Activated CD4-positive, alpha-beta T cell treated with anti-CD3 and anti-CD28 coated beads, Interleukin-2, amount 10 ng/mL, durations not matched to agents 24 days and 14 days (primary cell): ENCODE data around the gene NRXN3. TPM values are rescaled to one million over a fixed set of nuclear protein-coding genes. Genes with fewer than 3 reads are reported as not detected.

ENCODE experiments used
- DNase-seq: peaks from one replicate; pipeline ENCODE4 v3.0.0; 2022
- H3K27ac Mint-ChIP-seq: one replicate; pipeline ENCODE4 v1.8.0; 2022; ENCODE audit warnings: mild to moderate bottlenecking, mixed read lengths
- H3K27me3 Mint-ChIP-seq: one replicate; pipeline ENCODE4 v1.8.0; 2022; ENCODE audit warnings: mixed read lengths
- H3K36me3 Mint-ChIP-seq: one replicate; pipeline ENCODE4 v1.8.0; 2022; ENCODE audit warnings: low read depth, mild to moderate bottlenecking, mixed read lengths
- H3K4me1 Mint-ChIP-seq: one replicate; pipeline ENCODE4 v1.8.0; 2021; ENCODE audit warnings: mixed read lengths
- H3K4me3 Mint-ChIP-seq: one replicate; pipeline ENCODE4 v1.8.0; 2022; ENCODE audit warnings: mild to moderate bottlenecking, moderate library complexity, mixed read lengths
- H3K9me3 Mint-ChIP-seq: one replicate; pipeline ENCODE4 v1.8.0; 2021; ENCODE audit warnings: mixed read lengths
- intact Hi-C: fragments of 100-400 bp; cut with micrococcal nuclease; formaldehyde crosslinking; loops from one replicate; pipeline ENCODE4 v1.15.1; 2023
- total RNA-seq: library from RNA; stranded (reverse); gene quantifications from 2 replicates; pipeline ENCODE4 v1.2.3, GENCODE V29; 2022

NRXN3 gene
- total RNA-seq, 1 donor from 2014 or later: not detected

DNA sequence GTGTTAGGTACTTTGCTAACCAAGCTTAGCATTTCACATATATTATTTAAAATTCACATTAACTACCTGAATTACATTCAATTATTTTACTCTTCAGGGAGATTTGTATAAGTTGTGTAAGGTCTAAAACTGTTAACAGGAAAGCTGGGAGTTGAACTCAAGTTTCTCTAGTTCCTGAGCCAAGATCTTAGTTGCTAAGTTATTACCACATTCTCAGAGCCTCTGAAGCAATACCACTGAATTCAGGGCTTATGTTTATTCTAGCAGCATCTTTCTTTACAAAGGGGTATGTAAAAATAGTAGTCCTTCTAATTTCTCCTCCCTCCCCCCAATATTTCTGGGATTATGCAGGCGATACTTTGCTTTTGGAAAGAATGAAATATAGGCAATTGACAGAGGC lies 1254.3 kb downstream of the NRXN3 start:
- no peak overlapping the region for H3K27ac Mint-ChIP-seq
- no peak overlapping the region for H3K4me3 Mint-ChIP-seq
- DNase-seq: no peak
- H3K4me1 Mint-ChIP-seq: no peaks in the 10 kb centered on the region
- no peaks in the 10 kb centered on the region for H3K36me3 Mint-ChIP-seq
- no peaks in the 10 kb centered on the region for H3K27me3 Mint-ChIP-seq
- intact Hi-C loops: no loop called here
- no peaks in the 10 kb centered on the region for H3K9me3 Mint-ChIP-seq

DNA sequence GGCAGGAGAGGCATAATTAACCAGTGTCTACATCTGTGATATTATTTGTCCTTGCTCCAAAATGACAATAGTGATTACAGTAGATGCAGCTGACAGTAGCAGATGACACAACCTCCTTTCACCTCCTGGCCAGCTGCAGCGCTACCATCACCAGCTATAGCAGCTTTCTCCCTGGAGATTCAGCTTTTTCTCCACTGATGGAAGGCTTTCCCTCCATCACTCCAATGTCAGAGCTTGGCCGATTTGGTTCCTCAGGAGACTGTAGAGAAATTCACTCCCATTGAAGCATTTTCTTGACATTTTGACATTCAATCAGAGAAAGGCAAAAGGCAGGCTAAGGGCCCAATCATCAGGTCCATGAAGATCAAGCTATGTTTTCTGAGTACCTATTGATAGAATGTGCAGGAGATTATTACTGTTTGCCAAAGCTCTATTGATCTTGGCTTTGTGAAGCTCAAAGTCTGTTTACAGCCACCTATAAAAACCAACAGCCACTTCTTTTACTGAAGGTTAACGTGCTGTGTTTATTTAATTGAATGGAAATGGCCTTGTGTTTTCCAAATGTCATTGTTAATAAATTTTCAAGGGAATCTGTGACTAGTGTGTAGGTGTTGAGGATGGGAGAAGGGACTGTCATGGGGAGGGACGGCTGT lies 1256.1 kb downstream of the NRXN3 start:
- no peaks in the 10 kb centered on the region for H3K36me3 Mint-ChIP-seq
- no peak for DNase-seq
- no peaks in the 10 kb centered on the region for H3K9me3 Mint-ChIP-seq
- intact Hi-C loops: no loop called here
- no peak overlapping the region for H3K27ac Mint-ChIP-seq
- no peaks in the 10 kb centered on the region for H3K27me3 Mint-ChIP-seq
- no peaks in the 10 kb centered on the region for H3K4me1 Mint-ChIP-seq
- H3K4me3 Mint-ChIP-seq: no peak overlapping the region

DNA sequence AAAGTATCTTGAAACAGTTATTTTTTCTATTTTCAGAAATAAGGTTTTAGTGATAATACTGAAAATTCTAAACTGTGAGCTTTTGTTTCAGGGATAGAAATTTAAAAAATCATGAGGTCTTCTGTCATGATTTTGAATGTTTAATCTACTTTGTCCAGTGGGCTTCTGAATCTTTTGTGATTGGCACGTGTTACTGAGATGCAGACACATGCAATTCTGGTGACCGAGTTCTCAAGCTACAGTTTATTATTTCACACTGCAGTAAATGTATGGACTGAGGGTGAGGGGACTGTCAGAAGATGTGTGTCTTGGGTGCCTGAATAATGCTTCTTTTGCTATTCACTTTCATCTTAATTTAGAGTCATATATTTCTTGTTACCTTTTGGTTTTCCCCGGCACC lies 1262.5 kb downstream of the NRXN3 start:
- DNase-seq: no peak
- Mint-ChIP-seq H3K4me1 (no peaks in the 10 kb centered on the region), H3K36me3 (no peaks in the 10 kb centered on the region), H3K9me3 (no peaks in the 10 kb centered on the region), H3K4me3 (no peak overlapping the region), H3K27ac (no peak overlapping the region), H3K27me3 (no peaks in the 10 kb centered on the region)
- intact Hi-C loops: no loop called here

DNA sequence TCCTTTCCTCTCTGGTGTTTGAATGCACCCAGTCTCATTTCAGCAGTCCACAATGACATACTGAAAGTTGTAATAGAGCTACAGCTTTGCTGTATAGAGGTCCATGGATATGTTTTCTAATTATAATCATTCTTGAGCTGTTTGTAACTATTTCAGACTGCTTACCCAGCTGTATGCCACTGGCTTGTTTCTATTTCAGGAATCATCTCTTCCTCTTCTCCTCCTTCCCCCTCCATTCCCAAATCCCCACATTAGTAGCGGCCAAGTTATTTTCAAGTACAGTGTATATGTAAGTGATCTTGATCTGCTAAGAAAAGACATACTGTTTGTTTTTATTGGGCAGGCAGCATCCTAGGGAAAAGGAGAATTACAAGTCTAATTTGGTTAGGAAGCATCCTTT lies 1266.2 kb downstream of the NRXN3 start:
- H3K36me3 Mint-ChIP-seq: no peaks in the 10 kb centered on the region

DNA sequence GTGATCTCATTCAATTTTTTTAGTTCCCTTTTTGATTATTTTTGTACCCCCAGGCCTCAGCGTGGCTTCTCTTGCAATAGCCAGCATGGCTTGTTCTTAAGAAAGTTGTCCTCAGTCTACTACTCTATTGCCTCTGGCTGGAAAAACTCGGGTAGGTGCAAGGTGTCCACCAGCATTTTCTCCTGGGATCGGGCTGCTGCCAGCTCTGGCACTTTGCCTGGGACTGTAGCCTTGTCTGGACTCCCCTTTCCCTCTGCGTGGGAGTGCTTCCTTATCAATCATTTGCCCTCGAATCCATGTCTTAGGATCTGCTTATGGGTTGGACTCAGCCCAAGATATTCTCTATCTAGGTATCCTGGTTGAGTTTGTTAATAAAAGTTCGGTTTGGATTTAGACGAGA lies 1267.8 kb downstream of the NRXN3 start:
- DNase-seq: no peak
- H3K4me3 Mint-ChIP-seq: no peak overlapping the region
- H3K9me3 Mint-ChIP-seq: no peaks in the 10 kb centered on the region
- H3K4me1 Mint-ChIP-seq: no peaks in the 10 kb centered on the region
- H3K27ac Mint-ChIP-seq: no peak overlapping the region
- no peaks in the 10 kb centered on the region for H3K36me3 Mint-ChIP-seq
- intact Hi-C loops: no loop called here
- H3K27me3 Mint-ChIP-seq: no peaks in the 10 kb centered on the region

More for the DNA sequence above, 1266.2 kb downstream of the NRXN3 start:
- H3K27me3 Mint-ChIP-seq: no peaks in the 10 kb centered on the region
- DNase-seq: no peak
- H3K4me3 Mint-ChIP-seq: no peak overlapping the region
- H3K9me3 Mint-ChIP-seq: no peaks in the 10 kb centered on the region
- no peak overlapping the region for H3K27ac Mint-ChIP-seq
- H3K4me1 Mint-ChIP-seq: no peaks in the 10 kb centered on the region
- intact Hi-C loops: no loop called here

DNA sequence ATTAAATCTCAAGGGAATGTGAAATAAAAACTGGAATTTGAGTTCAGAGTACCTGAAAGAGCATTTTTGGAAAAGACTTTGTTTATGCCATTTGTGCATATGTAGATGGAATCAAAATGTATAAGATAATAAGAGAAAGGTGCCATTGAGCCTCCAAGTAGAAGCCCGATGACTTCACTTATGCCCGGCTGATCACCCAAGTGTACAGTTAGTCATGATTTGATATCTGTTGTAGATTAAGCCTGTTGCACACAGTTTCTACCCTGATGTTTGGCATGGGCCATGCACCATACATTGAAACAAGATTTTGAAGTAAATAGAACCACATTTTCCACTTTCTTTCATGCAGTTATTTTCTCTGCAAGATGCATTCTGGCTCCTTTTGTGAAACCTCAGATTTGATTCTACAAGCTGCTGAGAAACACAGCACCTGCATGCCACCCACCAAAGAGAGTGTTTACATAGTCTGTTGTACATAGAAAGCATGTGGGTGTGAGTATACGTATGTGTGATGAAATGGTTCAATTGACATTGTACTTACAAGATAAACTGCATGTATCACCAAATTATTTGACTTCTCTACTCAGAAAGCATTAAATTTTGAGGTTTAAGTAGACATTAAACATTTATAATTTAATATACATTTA lies 1268.6 kb downstream of the NRXN3 start:
- no peaks in the 10 kb centered on the region for H3K27me3 Mint-ChIP-seq
- no peak for DNase-seq
- H3K27ac Mint-ChIP-seq: no peak overlapping the region
- no peaks in the 10 kb centered on the region for H3K4me1 Mint-ChIP-seq
- intact Hi-C loops: no loop called here
- H3K4me3 Mint-ChIP-seq: no peak overlapping the region
- H3K9me3 Mint-ChIP-seq: no peaks in the 10 kb centered on the region
- no peaks in the 10 kb centered on the region for H3K36me3 Mint-ChIP-seq

DNA sequence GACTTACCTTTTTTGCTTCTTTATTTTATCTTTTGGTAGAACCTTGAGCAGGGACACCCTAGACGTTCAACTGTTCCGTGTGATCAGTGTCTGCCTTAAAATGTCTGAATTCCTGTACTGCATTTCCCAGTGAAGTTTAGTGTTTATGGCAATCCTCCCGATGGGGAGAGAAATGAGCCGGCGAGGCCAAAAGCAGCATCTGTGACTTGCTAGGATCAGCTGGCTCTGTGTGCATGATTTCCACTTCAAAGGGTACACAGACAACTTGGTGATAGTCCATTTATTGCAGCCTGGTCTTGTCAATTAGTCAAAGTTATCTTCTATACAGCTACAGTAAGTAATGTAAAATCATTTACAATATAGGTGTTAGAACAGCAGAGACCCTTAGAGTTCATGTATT lies 1272.6 kb downstream of the NRXN3 start:
- intact Hi-C loops: no loop called here
- Mint-ChIP-seq H3K27ac (no peak overlapping the region), H3K27me3 (no peaks in the 10 kb centered on the region), H3K36me3 (no peaks in the 10 kb centered on the region), H3K4me3 (no peak overlapping the region), H3K9me3 (no peaks in the 10 kb centered on the region), H3K4me1 (no peaks in the 10 kb centered on the region)
- DNase-seq: no peak

DNA sequence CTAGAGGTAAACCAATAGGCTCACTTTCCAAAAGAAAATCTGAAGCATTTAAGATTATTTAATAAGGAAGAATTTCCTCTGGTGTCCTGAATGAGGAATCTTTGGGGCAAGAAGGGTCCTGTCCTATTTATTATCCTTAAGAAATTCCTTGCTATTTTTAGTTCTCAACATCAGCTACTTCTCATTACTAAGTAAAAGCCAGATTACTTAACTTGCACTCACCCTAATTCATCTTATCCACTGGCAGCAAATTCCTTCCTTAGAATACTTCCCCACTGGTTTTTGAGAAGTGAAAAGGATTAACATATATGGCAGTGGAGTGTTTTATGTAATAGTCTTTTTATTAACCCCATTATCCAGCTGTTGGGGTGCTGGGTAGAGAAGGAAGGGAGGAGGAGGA lies 1273.4 kb downstream of the NRXN3 start:
- Mint-ChIP-seq H3K27me3 (no peaks in the 10 kb centered on the region), H3K4me1 (no peaks in the 10 kb centered on the region), H3K27ac (no peak overlapping the region), H3K36me3 (no peaks in the 10 kb centered on the region), H3K9me3 (no peaks in the 10 kb centered on the region), H3K4me3 (no peak overlapping the region)
- DNase-seq: no peak
- intact Hi-C loops: no loop called here

DNA sequence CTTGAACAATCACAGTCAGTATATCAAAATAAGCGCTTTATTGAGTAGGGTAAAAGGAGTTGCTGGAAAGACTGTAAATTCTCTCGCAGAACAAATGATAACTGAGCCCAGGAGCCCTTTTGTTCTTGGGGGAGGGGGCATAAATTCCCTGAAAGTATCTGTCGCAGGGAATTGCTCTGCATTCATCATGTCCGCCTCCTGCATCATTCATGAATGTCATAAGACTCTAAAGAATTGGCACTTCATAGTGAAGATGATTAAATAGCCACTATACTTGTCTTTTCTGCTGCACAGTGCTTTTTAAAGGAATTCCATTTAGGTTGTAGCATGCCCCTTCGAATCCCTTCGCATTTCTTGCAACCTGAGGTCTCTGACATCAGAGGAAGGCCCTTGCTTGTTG lies 1278.8 kb downstream of the NRXN3 start:
- Mint-ChIP-seq H3K27me3 (no peaks in the 10 kb centered on the region), H3K9me3 (no peaks in the 10 kb centered on the region), H3K4me1 (no peaks in the 10 kb centered on the region), H3K27ac (no peak overlapping the region), H3K36me3 (no peaks in the 10 kb centered on the region), H3K4me3 (no peak overlapping the region)
- intact Hi-C loops: no loop called here
- DNase-seq: no peak

DNA sequence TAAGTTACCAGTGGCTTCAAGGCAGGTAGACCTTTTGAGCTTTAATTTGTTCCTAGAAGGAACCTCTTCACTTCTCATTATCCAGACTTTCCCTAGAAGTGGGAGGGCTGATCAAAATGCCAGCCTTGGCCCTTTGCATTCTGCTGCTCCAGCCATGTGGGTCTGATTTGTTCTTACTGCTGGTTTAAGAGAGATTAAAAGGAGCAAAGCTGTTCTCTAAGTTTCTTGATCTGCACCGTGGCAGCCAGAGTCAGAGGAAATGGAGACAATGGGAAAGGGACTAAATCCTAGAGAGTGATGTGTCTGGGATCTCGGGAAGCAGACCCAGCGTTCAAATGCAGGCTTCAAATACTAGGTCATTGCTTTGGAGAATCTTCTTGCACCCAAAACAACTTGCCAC lies 1281.4 kb downstream of the NRXN3 start:
- Mint-ChIP-seq H3K27ac (no peak overlapping the region), H3K36me3 (no peaks in the 10 kb centered on the region), H3K4me1 (no peaks in the 10 kb centered on the region), H3K4me3 (no peak overlapping the region), H3K27me3 (no peaks in the 10 kb centered on the region), H3K9me3 (no peaks in the 10 kb centered on the region)
- intact Hi-C loops: no loop called here
- no peak for DNase-seq

DNA sequence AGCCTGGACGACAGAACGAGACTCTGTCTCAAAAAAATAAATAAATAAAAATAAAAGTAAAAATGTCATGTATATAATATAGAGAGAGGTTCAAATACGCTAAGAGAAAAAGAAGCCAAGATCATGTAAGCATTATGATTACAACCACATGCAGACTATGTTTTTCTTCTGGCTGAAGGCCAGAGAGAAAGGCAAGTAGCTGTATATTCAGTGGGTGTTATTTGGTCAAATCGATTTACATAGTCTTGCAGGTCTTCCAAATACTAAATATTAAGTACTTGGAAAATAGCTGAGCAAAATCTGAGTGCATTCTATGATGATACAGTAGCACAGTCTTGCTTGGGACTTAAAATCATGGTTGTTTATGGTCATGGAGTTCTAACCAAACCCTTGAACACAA lies 1283.1 kb downstream of the NRXN3 start:
- Mint-ChIP-seq H3K27me3 (no peaks in the 10 kb centered on the region), H3K9me3 (no peaks in the 10 kb centered on the region), H3K4me3 (no peak overlapping the region), H3K4me1 (no peaks in the 10 kb centered on the region), H3K27ac (no peak overlapping the region), H3K36me3 (no peaks in the 10 kb centered on the region)
- intact Hi-C loops: no loop called here
- no peak for DNase-seq

DNA sequence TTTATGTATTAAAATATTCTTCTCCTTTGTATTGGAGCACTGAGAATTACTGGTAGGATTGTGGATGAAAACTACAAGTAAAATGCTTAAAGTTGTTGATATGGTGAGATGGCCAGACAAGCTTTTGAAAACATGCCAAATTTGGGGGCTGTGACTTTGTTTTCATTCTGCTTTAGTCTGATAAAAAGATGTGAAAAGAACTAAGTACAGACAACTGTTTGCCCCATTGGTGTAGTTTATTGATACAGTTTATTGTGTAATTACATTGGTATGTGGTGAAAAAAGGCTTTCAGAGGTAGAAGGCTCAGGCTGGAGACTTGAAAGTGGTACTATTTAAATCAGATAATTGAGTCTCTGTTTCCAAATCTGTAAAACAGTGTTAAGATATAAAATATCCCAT lies 1294.3 kb downstream of the NRXN3 start:
- Mint-ChIP-seq H3K4me3 (no peak overlapping the region), H3K27ac (no peak overlapping the region)

DNA sequence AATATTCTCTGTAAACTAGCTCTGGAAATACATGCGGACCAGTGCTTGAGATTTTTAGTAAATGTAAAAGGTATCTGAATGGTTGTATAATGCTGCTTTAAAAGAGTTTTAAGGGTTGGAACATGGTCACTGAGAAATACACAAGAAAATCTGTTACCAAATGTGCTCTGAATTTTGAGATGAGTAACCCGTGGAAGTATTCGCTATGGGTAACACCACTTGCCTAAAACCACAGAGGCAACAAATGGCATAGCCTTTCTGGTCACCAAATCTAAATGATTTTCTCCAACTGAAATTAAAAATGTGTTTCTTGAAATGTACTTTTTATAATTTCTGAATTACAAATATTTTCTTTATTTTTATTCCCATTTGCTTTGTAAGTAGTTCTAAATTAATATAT lies 1295.5 kb downstream of the NRXN3 start:
- Mint-ChIP-seq H3K27ac (no peak overlapping the region), H3K4me3 (no peak overlapping the region), H3K27me3 (no peaks in the 10 kb centered on the region), H3K9me3 (no peaks in the 10 kb centered on the region), H3K36me3 (no peaks in the 10 kb centered on the region), H3K4me1 (no peaks in the 10 kb centered on the region)
- no peak for DNase-seq
- intact Hi-C loops: no loop called here

More for the DNA sequence above, 1294.3 kb downstream of the NRXN3 start:
- H3K27me3 Mint-ChIP-seq: no peaks in the 10 kb centered on the region
- intact Hi-C loops: no loop called here
- no peaks in the 10 kb centered on the region for H3K4me1 Mint-ChIP-seq
- H3K36me3 Mint-ChIP-seq: no peaks in the 10 kb centered on the region
- no peak for DNase-seq
- H3K9me3 Mint-ChIP-seq: no peaks in the 10 kb centered on the region

DNA sequence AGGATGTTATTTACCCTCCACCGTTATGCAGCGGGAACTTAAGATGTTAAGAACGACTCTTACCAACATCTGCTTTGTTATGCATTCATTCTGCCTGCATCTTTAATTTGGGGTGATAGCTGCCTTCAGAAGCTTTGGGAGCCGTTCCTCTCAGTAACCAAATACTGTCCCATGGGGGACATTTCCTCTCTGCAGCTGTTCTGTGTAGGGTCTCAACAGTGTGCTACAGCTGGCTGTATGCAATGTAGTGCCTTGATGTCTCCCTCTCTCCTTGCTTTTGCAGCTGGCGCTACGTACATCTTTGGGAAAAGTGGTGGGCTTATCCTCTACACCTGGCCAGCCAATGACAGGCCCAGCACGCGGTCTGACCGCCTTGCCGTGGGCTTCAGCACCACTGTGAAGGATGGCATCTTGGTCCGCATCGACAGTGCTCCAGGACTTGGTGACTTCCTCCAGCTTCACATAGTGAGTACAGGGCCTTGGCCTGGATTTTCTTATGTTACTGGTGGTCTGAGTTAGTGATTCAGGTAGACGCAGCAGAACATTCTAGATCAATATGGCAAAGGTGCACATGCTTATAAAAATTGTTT lies 1296.9 kb downstream of the NRXN3 start:
- Mint-ChIP-seq H3K36me3 (no peaks in the 10 kb centered on the region), H3K4me3 (no peak overlapping the region), H3K27ac (no peak overlapping the region), H3K9me3 (no peaks in the 10 kb centered on the region), H3K27me3 (no peaks in the 10 kb centered on the region), H3K4me1 (no peaks in the 10 kb centered on the region)
- DNase-seq: no peak
- intact Hi-C loops: no loop called here

DNA sequence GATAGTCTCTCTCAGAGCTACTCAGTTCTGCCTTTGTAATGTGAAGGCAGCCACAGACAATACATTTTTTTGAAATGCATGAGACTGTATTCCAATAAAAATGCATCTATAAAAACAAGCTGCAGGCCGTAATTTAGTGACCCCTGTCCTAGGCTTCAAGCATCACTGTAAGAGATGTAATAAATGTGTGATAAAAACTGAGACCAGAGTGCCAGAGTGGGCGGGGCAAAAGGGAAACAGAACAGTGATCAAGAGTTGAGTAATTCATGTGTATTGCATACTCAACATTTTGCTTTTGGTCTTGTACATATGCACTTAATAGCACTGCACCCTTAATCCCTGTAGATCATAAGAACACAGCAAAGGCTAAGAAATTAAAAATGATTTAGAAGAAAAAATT lies 1297.7 kb downstream of the NRXN3 start:
- Mint-ChIP-seq H3K4me1 (no peaks in the 10 kb centered on the region), H3K27me3 (no peaks in the 10 kb centered on the region), H3K27ac (no peak overlapping the region), H3K4me3 (no peak overlapping the region), H3K36me3 (no peaks in the 10 kb centered on the region), H3K9me3 (no peaks in the 10 kb centered on the region)
- no peak for DNase-seq
- intact Hi-C loops: no loop called here
